ENCODE results near the gene SPAG16.

GRCh38 chr2:213544940-213545339 is 260.7 kb downstream of the SPAG16 start:
- no peak for TF ChIP-seq CTCF (IDR thresholded peaks at IDR 0.05 in 8 of 11, conservative IDR thresholded peaks at IDR 0.05 in 3 of 11)
- TF ChIP-seq POLR2A (IDR thresholded peaks at IDR 0.05), result no peak

All from spleen (tissue), 7 donors.